T-helper 17 cell (primary cell): Measurements from ENCODE around the gene RAI14. TPM values are rescaled to one million over a fixed set of nuclear protein-coding genes. Genes with fewer than 3 reads are reported as not detected.
A peak's percentile ranks its signal among the peaks of the same experiment; 100 is the strongest.
"Not testable (repeated sequence)": the region's sequence is repeated elsewhere in the genome, so short reads cannot be mapped to it uniquely, and the experiment has no call there.

Experiments used
- ATAC-seq: fragments of 150-1000 bp; cut with Tn5 transposase; 2 replicates; pipeline ENCODE4 v1.10.0; 2021; ENCODE audit warnings: mild to moderate bottlenecking, moderate library complexity
- DNase-seq, 3 donors: peaks; one replicate each; pipeline versions ENCODE4 v3.0.0 to v3.0.0-alpha.2; 2020 to 2021
- H3K9me3 ChIP-seq: one replicate; pipeline ENCODE4 v1.7.0; 2013; ENCODE audit warnings: low read length, mild to moderate bottlenecking; ENCODE audit not compliant: control insufficient read depth, poor library complexity, severe bottlenecking
- H3K27ac Mint-ChIP-seq: one replicate; pipeline ENCODE4 v1.8.0; 2022; ENCODE audit warnings: mild to moderate bottlenecking, moderate library complexity, mixed read lengths
- H3K27me3 Mint-ChIP-seq: one replicate; pipeline ENCODE4 v1.8.0; 2022; ENCODE audit warnings: mixed read lengths
- H3K36me3 Mint-ChIP-seq: one replicate; pipeline ENCODE4 v1.8.0; 2022; ENCODE audit warnings: low read depth, mixed read lengths
- H3K4me1 Mint-ChIP-seq: one replicate; pipeline ENCODE4 v1.8.0; 2022; ENCODE audit warnings: mild to moderate bottlenecking, mixed read lengths
- H3K4me3 Mint-ChIP-seq: one replicate; pipeline ENCODE4 v1.8.0; 2022; ENCODE audit warnings: mild to moderate bottlenecking, moderate library complexity, mixed read lengths
- total RNA-seq, 4 donors: library from RNA in 2 of 4; stranded (reverse) in 2 of 4; gene quantifications; one replicate each; pipeline ENCODE4 v1.2.3 and lab custom pipeline; 2022 to 2026

The RAI14 gene
- total RNA-seq, 2 donors from 2014 or later = 2.0 to 3.1 TPM

- ATAC-seq (no peak), DNase-seq (no peak)
- no peak overlapping the region for H3K27ac Mint-ChIP-seq
- H3K36me3 Mint-ChIP-seq = no peaks in the 10 kb centered on the region
- H3K4me1 Mint-ChIP-seq = peaks cover 3% of the 10 kb centered on the region
- no peak overlapping the region for H3K4me3 Mint-ChIP-seq
- H3K9me3 ChIP-seq = no peaks in the 10 kb centered on the region
- H3K27me3 Mint-ChIP-seq = peaks cover 7% of the 10 kb centered on the region
Measured at GRCh38 chr5:34719029-34719428, 62.9 kb downstream of the RAI14 start.

- no peak for ATAC-seq
- no peak overlapping the region for H3K4me3 Mint-ChIP-seq
- no peak for DNase-seq
- no peaks in the 10 kb centered on the region for H3K36me3 Mint-ChIP-seq
- no peaks in the 10 kb centered on the region for H3K9me3 ChIP-seq
- H3K27me3 Mint-ChIP-seq = no peaks in the 10 kb centered on the region
- no peaks in the 10 kb centered on the region for H3K4me1 Mint-ChIP-seq
- H3K27ac Mint-ChIP-seq = no peak overlapping the region
Measured at GRCh38 chr5:34721327-34721726, 65.2 kb downstream of the RAI14 start.

- DNase-seq (no peak), ATAC-seq (no peak)
- no peaks in the 10 kb centered on the region for H3K4me1 Mint-ChIP-seq
- H3K4me3 Mint-ChIP-seq = no peak overlapping the region
- H3K27me3 Mint-ChIP-seq = no peaks in the 10 kb centered on the region
- no peaks in the 10 kb centered on the region for H3K9me3 ChIP-seq
- no peaks in the 10 kb centered on the region for H3K36me3 Mint-ChIP-seq
- no peak overlapping the region for H3K27ac Mint-ChIP-seq
Measured at GRCh38 chr5:34722183-34722582, 66.1 kb downstream of the RAI14 start.

GRCh38 chr5:34724741-34725140, 68.6 kb downstream of the RAI14 start:
- Mint-ChIP-seq H3K27ac (no peak overlapping the region), H3K4me1 (no peaks in the 10 kb centered on the region), H3K36me3 (no peaks in the 10 kb centered on the region), H3K27me3 (no peaks in the 10 kb centered on the region), H3K4me3 (no peak overlapping the region)
- DNase-seq (no peak), ATAC-seq (no peak)
- H3K9me3 ChIP-seq = no peaks in the 10 kb centered on the region

- not testable (repeated sequence) for H3K4me1 Mint-ChIP-seq, H3K9me3 ChIP-seq, DNase-seq, ATAC-seq, H3K36me3 Mint-ChIP-seq, H3K27me3 Mint-ChIP-seq, H3K4me3 Mint-ChIP-seq, H3K27ac Mint-ChIP-seq
Measured at GRCh38 chr5:34727166-34727749, 71.1 kb downstream of the RAI14 start.

DNA sequence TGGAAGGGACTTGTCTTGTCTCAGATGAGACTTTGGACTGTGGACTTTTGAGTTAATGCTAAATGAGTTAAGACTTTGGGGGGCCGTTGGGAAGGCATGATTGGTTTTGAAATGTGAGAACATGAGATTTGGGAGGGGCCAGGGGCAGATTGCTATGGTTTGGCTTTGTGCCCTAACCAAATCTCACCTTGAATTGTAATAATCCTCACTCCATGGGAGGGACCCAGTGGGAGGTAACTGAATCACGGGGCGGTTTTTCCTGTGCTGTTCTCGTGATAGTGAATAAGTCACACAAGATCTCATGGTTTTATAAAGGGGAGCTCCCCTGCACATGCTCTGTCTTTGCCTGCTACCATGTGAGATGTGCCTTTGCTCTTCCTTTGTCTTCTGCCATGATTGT, 72.1 kb downstream of the RAI14 start:
- Mint-ChIP-seq H3K4me1 (no peaks in the 10 kb centered on the region), H3K27me3 (no peaks in the 10 kb centered on the region), H3K36me3 (no peaks in the 10 kb centered on the region), H3K27ac (no peak overlapping the region), H3K4me3 (no peak overlapping the region)
- ATAC-seq (no peak), DNase-seq (no peak)
- H3K9me3 ChIP-seq = no peaks in the 10 kb centered on the region

DNA sequence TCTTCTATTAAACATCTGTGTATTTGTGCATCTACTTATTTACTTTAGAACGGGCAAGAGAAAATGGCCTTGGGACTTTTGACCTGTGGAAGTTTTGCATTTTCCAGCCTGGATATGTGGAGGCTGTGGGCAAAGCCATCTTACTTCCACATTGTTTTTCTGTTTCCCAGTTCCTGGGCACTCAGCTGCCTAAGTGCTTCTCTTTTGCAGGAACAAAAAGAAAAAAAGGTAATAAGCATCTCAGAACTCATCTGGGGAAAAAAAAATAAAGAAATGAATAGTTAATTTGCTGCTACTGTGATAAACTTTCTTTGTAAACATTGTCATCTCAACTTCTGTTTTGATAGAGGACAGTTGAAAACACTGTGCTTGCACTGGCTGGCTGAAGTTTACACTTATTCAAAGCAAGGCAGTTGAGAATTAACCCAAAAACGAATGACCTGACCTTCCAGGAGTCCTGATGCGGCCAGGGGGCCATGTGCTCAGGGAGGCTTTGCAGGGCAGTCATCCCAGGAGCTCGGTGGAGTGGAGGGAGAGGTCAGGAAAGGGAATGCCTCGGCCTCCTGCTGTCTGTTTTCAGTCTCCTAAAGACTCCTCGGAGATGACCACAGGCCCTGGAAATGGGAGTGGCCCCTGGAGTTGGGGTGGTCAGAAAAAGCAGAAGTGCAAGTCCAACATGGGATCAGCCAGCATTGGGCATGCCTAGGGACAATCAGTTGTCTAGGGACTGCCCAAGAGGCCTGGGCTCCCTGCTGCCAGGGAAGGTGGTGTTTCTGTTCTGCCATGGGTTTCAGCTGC, 75.5 kb downstream of the RAI14 start:
- no peaks in the 10 kb centered on the region for H3K36me3 Mint-ChIP-seq
- no peaks in the 10 kb centered on the region for H3K27me3 Mint-ChIP-seq
- H3K4me1 Mint-ChIP-seq = no peaks in the 10 kb centered on the region
- no peak overlapping the region for H3K4me3 Mint-ChIP-seq
- DNase-seq = no peak
- no peak for ATAC-seq
- no peaks in the 10 kb centered on the region for H3K9me3 ChIP-seq
- H3K27ac Mint-ChIP-seq = no peak overlapping the region

- H3K27ac Mint-ChIP-seq = no peak overlapping the region
- H3K27me3 Mint-ChIP-seq = no peaks in the 10 kb centered on the region
- no peaks in the 10 kb centered on the region for H3K36me3 Mint-ChIP-seq
- DNase-seq = no peak
- no peaks in the 10 kb centered on the region for H3K4me1 Mint-ChIP-seq
- H3K9me3 ChIP-seq = no peaks in the 10 kb centered on the region
- no peak overlapping the region for H3K4me3 Mint-ChIP-seq
- no peak for ATAC-seq
Measured at GRCh38 chr5:34734326-34734725, 78.2 kb downstream of the RAI14 start.

DNA sequence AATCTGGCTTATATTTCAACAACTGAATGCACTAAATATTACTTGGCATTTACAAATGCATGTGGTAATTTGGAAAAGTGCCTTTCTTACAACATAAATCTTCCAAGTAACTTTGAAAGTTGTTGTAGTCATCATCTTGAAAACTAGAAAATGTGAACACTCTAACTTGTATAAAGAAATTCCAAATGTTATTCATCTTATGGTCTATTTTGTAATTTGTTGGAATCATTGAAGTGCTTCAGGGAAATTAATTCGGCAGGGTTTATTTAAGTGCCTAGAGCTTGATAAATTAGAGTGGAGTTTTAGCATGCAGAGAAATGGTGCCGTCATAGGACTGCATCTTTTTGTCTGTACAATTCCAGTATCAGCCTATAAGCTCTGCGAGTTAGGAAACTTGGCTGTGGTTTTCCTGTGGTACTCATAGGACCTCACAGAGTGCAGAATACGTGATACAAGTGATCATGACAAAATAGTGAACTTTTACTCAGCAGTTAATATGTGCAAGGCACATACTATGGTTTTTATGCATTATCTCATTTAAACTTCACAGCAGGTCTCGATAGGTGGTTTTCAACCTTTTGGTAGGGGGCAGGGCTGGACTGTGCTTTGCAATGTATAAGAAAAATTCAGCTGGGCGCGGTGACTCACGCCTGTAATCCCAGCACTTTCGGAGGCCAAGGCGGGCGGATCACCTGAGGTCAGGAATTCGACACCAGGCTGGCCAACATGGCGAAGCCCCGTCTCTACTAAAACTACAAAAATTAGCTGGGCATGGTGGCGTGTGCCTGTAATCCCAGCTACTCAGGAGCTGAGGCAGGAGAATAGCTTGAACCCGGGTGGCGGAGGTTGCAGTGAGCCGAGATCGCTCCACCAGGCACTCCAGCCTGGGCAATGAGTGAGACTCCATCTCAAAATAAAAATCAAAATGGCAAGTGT, 79.6 kb downstream of the RAI14 start:
- no peaks in the 10 kb centered on the region for H3K4me1 Mint-ChIP-seq
- ATAC-seq = no peak
- no peak overlapping the region for H3K27ac Mint-ChIP-seq
- no peaks in the 10 kb centered on the region for H3K36me3 Mint-ChIP-seq
- H3K27me3 Mint-ChIP-seq = no peaks in the 10 kb centered on the region
- no peak overlapping the region for H3K4me3 Mint-ChIP-seq
- no peak for DNase-seq
- H3K9me3 ChIP-seq = no peaks in the 10 kb centered on the region

DNA sequence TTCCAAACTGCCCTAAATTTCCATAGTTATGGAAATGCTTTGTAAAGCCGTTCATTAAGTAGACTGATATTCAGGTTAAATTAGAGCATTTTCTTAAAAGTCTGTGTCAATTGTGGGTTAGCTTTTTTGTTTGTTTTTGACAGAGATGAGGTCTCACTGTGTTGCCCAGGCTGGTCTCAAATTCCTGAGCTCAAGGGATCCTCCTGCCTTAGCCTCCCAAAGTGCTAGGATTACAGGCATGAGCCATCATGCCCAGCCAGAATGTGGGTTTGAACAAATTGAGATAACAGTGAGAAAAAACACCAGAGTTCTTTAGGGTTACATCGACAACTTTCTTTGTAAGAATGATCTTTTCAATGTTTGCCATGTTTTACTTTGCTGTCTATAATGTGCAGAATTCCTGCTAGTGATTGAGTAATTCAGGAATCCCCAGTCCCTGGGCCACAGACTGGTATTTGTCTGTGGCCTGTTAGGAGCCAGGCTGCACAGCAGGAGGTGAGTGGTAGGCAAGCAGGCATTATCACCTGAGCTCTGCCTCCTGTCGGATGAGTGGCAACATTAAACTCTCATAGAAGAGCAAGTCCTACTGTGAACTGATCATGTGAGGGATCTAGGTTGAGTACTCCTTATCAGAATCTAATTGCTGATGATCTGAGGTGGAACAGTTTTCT, 80.5 kb downstream of the RAI14 start:
- DNase-seq (no peak), ATAC-seq (no peak)
- H3K9me3 ChIP-seq = no peaks in the 10 kb centered on the region
- H3K4me3 Mint-ChIP-seq = no peak overlapping the region
- no peaks in the 10 kb centered on the region for H3K4me1 Mint-ChIP-seq
- H3K36me3 Mint-ChIP-seq = no peaks in the 10 kb centered on the region
- no peak overlapping the region for H3K27ac Mint-ChIP-seq
- no peaks in the 10 kb centered on the region for H3K27me3 Mint-ChIP-seq

DNA sequence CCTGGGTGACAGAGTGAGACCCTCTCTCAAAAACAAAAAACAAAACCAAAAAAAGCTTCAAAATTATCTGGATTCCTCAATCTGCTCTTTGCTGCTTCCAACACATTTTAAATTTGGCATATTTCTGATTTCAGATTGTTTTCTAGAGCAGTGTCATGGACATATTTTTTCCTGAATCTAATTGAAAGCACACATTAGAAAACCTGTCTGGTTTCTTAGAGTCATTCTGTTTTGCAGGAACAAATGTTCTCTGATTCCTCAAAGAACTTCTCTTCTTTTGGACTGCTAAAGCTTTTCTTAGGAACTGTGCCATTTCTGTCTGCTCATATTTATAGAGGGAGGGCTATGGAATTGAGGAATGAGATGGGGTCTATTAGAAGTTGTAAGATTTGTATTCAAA, 81.6 kb downstream of the RAI14 start:
- peak overlapping the region; percentile 6 for H3K27ac Mint-ChIP-seq
- no peaks in the 10 kb centered on the region for H3K36me3 Mint-ChIP-seq
- H3K4me1 Mint-ChIP-seq = no peaks in the 10 kb centered on the region
- ATAC-seq = no peak
- no peak overlapping the region for H3K4me3 Mint-ChIP-seq
- H3K9me3 ChIP-seq = no peaks in the 10 kb centered on the region
- DNase-seq = no peak
- H3K27me3 Mint-ChIP-seq = no peaks in the 10 kb centered on the region

- H3K4me3 Mint-ChIP-seq = no peak overlapping the region
- no peaks in the 10 kb centered on the region for H3K27me3 Mint-ChIP-seq
- no peak for DNase-seq
- no peaks in the 10 kb centered on the region for H3K36me3 Mint-ChIP-seq
- peak overlapping the region; percentile 6 for H3K27ac Mint-ChIP-seq
- no peaks in the 10 kb centered on the region for H3K9me3 ChIP-seq
- H3K4me1 Mint-ChIP-seq = no peaks in the 10 kb centered on the region
- no peak for ATAC-seq
Measured at GRCh38 chr5:34738381-34738780, 82.3 kb downstream of the RAI14 start.

DNA sequence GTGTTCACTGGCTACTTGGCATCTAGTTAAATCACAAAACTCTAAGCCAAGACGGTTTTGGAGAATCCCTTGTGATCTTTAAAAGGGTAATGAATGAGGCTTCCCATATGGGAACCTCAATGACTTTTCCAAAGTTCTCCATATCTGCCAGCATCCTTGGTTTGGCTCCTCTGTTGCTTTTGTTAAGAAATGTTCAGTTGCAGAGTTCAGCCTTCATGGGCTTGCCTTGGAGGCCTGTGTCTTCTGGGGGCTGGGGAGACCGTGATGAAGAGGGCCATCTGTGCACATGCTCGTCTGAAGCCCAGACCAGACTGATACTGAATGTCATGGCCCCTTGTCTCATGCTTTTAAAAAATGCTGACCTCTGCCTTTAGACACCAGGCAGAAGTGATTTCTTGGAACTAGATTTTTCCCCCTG, 84.3 kb downstream of the RAI14 start:
- Mint-ChIP-seq H3K27ac (no peak overlapping the region), H3K27me3 (no peaks in the 10 kb centered on the region), H3K4me3 (no peak overlapping the region), H3K4me1 (no peaks in the 10 kb centered on the region), H3K36me3 (no peaks in the 10 kb centered on the region)
- ATAC-seq = no peak
- no peak for DNase-seq
- H3K9me3 ChIP-seq = no peaks in the 10 kb centered on the region
